Measurements from ENCODE around the gene VPS41.

Gene VPS41

GRCh38 chr7:38756521-38756920 is 152.5 kb downstream of the VPS41 start:
- H3K4me1 ChIP-seq (ENCODE audit: control insufficient read depth in 1 of 2, insufficient read depth in 2 of 2, low read length in 2 of 2) = no peaks in the 10 kb centered on the region
- H3K27ac ChIP-seq (ENCODE audit: low read length) = no peak overlapping the region
- peaks cover 28 to 42% of the 10 kb centered on the region in 2 donors for H3K36me3 ChIP-seq (ENCODE audit: control insufficient read depth in 1 of 2, insufficient read depth in 2 of 2, low read length in 2 of 2)
- H3K9me3 ChIP-seq (ENCODE audit: control insufficient read depth in 1 of 2, low read length in 2 of 2) = no peaks in the 10 kb centered on the region
- no peaks in the 10 kb centered on the region for H3K27me3 ChIP-seq (ENCODE audit: low read depth, low read length)
- H3K4me3 ChIP-seq (ENCODE audit: low read depth in 1 of 2, low read length in 2 of 2) = no peak overlapping the region

- H3K27me3 ChIP-seq (ENCODE audit: low read depth, low read length) = no peaks in the 10 kb centered on the region
- H3K9me3 ChIP-seq (ENCODE audit: control insufficient read depth in 1 of 2, low read length in 2 of 2) = no peaks in the 10 kb centered on the region
- H3K4me1 ChIP-seq (ENCODE audit: control insufficient read depth in 1 of 2, insufficient read depth in 2 of 2, low read length in 2 of 2) = no peaks in the 10 kb centered on the region
- no peak overlapping the region for H3K4me3 ChIP-seq (ENCODE audit: low read depth in 1 of 2, low read length in 2 of 2)
- no peak overlapping the region for H3K27ac ChIP-seq (ENCODE audit: low read length)
- peaks cover 28 to 55% of the 10 kb centered on the region in 2 donors for H3K36me3 ChIP-seq (ENCODE audit: control insufficient read depth in 1 of 2, insufficient read depth in 2 of 2, low read length in 2 of 2)
Observed at GRCh38 chr7:38753347-38753746, 155.6 kb downstream of the VPS41 start.

- Histone ChIP-seq H3K9me3 (ENCODE audit: control insufficient read depth in 1 of 2, low read length in 2 of 2) (no peaks in the 10 kb centered on the region), H3K4me3 (ENCODE audit: low read depth in 1 of 2, low read length in 2 of 2) (no peak overlapping the region), H3K36me3 (ENCODE audit: control insufficient read depth in 1 of 2, insufficient read depth in 2 of 2, low read length in 2 of 2) (peaks cover 23 to 54% of the 10 kb centered on the region in 2 donors), H3K27me3 (ENCODE audit: low read depth, low read length) (no peaks in the 10 kb centered on the region), H3K27ac (ENCODE audit: low read length) (no peak overlapping the region), H3K4me1 (ENCODE audit: control insufficient read depth in 1 of 2, insufficient read depth in 2 of 2, low read length in 2 of 2) (no peaks in the 10 kb centered on the region)
Observed at GRCh38 chr7:38751416-38751815, 157.6 kb downstream of the VPS41 start.

GRCh38 chr7:38748056-38748610 is 160.9 kb downstream of the VPS41 start:
- H3K27me3 ChIP-seq (ENCODE audit: low read depth, low read length) = no peaks in the 10 kb centered on the region
- peaks cover 20 to 47% of the 10 kb centered on the region in 2 donors for H3K36me3 ChIP-seq (ENCODE audit: control insufficient read depth in 1 of 2, insufficient read depth in 2 of 2, low read length in 2 of 2)
- H3K27ac ChIP-seq (ENCODE audit: low read length) = no peak overlapping the region
- no peaks in the 10 kb centered on the region for H3K4me1 ChIP-seq (ENCODE audit: control insufficient read depth in 1 of 2, insufficient read depth in 2 of 2, low read length in 2 of 2)
- H3K4me3 ChIP-seq (ENCODE audit: low read depth in 1 of 2, low read length in 2 of 2) = no peak overlapping the region
- no peaks in the 10 kb centered on the region for H3K9me3 ChIP-seq (ENCODE audit: control insufficient read depth in 1 of 2, low read length in 2 of 2)

- no peak overlapping the region for H3K4me3 ChIP-seq (ENCODE audit: low read depth in 1 of 2, low read length in 2 of 2)
- H3K36me3 ChIP-seq (ENCODE audit: control insufficient read depth in 1 of 2, insufficient read depth in 2 of 2, low read length in 2 of 2) = peaks cover 23 to 44% of the 10 kb centered on the region in 2 donors
- H3K4me1 ChIP-seq (ENCODE audit: control insufficient read depth in 1 of 2, insufficient read depth in 2 of 2, low read length in 2 of 2) = no peaks in the 10 kb centered on the region
- H3K9me3 ChIP-seq (ENCODE audit: control insufficient read depth in 1 of 2, low read length in 2 of 2) = no peaks in the 10 kb centered on the region
- no peak overlapping the region for H3K27ac ChIP-seq (ENCODE audit: low read length)
- H3K27me3 ChIP-seq (ENCODE audit: low read depth, low read length) = no peaks in the 10 kb centered on the region
Observed at GRCh38 chr7:38746438-38746837, 162.6 kb downstream of the VPS41 start.

- peaks cover 32 to 41% of the 10 kb centered on the region in 2 donors for H3K36me3 ChIP-seq (ENCODE audit: control insufficient read depth in 1 of 2, insufficient read depth in 2 of 2, low read length in 2 of 2)
- no peak overlapping the region for H3K27ac ChIP-seq (ENCODE audit: low read length)
Observed at GRCh38 chr7:38744746-38745145, 164.2 kb downstream of the VPS41 start.

GRCh38 chr7:38743899-38744298 is 165.1 kb downstream of the VPS41 start:
- no peaks in the 10 kb centered on the region for H3K27me3 ChIP-seq (ENCODE audit: low read depth, low read length)
- peaks cover 32 to 43% of the 10 kb centered on the region in 2 donors for H3K36me3 ChIP-seq (ENCODE audit: control insufficient read depth in 1 of 2, insufficient read depth in 2 of 2, low read length in 2 of 2)
- H3K9me3 ChIP-seq (ENCODE audit: control insufficient read depth in 1 of 2, low read length in 2 of 2) = no peaks in the 10 kb centered on the region
- no peak overlapping the region for H3K4me3 ChIP-seq (ENCODE audit: low read depth in 1 of 2, low read length in 2 of 2)
- no peaks in the 10 kb centered on the region for H3K4me1 ChIP-seq (ENCODE audit: control insufficient read depth in 1 of 2, insufficient read depth in 2 of 2, low read length in 2 of 2)
- H3K27ac ChIP-seq (ENCODE audit: low read length) = no peak overlapping the region

More at GRCh38 chr7:38744746-38745145, 164.2 kb downstream of the VPS41 start:
- no peaks in the 10 kb centered on the region for H3K27me3 ChIP-seq (ENCODE audit: low read depth, low read length)
- no peaks in the 10 kb centered on the region for H3K4me1 ChIP-seq (ENCODE audit: control insufficient read depth in 1 of 2, insufficient read depth in 2 of 2, low read length in 2 of 2)
- H3K4me3 ChIP-seq (ENCODE audit: low read depth in 1 of 2, low read length in 2 of 2) = no peak overlapping the region
- H3K9me3 ChIP-seq (ENCODE audit: control insufficient read depth in 1 of 2, low read length in 2 of 2) = no peaks in the 10 kb centered on the region

- H3K36me3 ChIP-seq (ENCODE audit: control insufficient read depth in 1 of 2, insufficient read depth in 2 of 2, low read length in 2 of 2) = peaks cover 37 to 42% of the 10 kb centered on the region in 2 donors
- H3K27me3 ChIP-seq (ENCODE audit: low read depth, low read length) = no peaks in the 10 kb centered on the region
- no peak overlapping the region for H3K4me3 ChIP-seq (ENCODE audit: low read depth in 1 of 2, low read length in 2 of 2)
- no peaks in the 10 kb centered on the region for H3K9me3 ChIP-seq (ENCODE audit: control insufficient read depth in 1 of 2, low read length in 2 of 2)
- H3K4me1 ChIP-seq (ENCODE audit: control insufficient read depth in 1 of 2, insufficient read depth in 2 of 2, low read length in 2 of 2) = no peaks in the 10 kb centered on the region
- H3K27ac ChIP-seq (ENCODE audit: low read length) = no peak overlapping the region
Observed at GRCh38 chr7:38740041-38740440, 168.9 kb downstream of the VPS41 start.

- Histone ChIP-seq H3K27me3 (ENCODE audit: low read depth, low read length) (no peaks in the 10 kb centered on the region), H3K9me3 (ENCODE audit: control insufficient read depth in 1 of 2, low read length in 2 of 2) (no peaks in the 10 kb centered on the region), H3K4me1 (ENCODE audit: control insufficient read depth in 1 of 2, insufficient read depth in 2 of 2, low read length in 2 of 2) (no peaks in the 10 kb centered on the region), H3K36me3 (ENCODE audit: control insufficient read depth in 1 of 2, insufficient read depth in 2 of 2, low read length in 2 of 2) (peaks cover 23 to 24% of the 10 kb centered on the region in 2 donors), H3K4me3 (ENCODE audit: low read depth in 1 of 2, low read length in 2 of 2) (no peak overlapping the region), H3K27ac (ENCODE audit: low read length) (no peak overlapping the region)
Observed at GRCh38 chr7:38736138-38736537, 172.9 kb downstream of the VPS41 start.

- H3K4me1 ChIP-seq (ENCODE audit: control insufficient read depth in 1 of 2, insufficient read depth in 2 of 2, low read length in 2 of 2) = no peaks in the 10 kb centered on the region
- no peak overlapping the region for H3K4me3 ChIP-seq (ENCODE audit: low read depth in 1 of 2, low read length in 2 of 2)
- no peaks in the 10 kb centered on the region for H3K27me3 ChIP-seq (ENCODE audit: low read depth, low read length)
- peaks cover 19 to 33% of the 10 kb centered on the region in 2 donors for H3K36me3 ChIP-seq (ENCODE audit: control insufficient read depth in 1 of 2, insufficient read depth in 2 of 2, low read length in 2 of 2)
- H3K27ac ChIP-seq (ENCODE audit: low read length) = no peak overlapping the region
- H3K9me3 ChIP-seq (ENCODE audit: control insufficient read depth in 1 of 2, low read length in 2 of 2) = no peaks in the 10 kb centered on the region
Observed at GRCh38 chr7:38731215-38731614, 177.8 kb downstream of the VPS41 start.

- H3K27me3 ChIP-seq (ENCODE audit: low read depth, low read length) = no peaks in the 10 kb centered on the region
- H3K9me3 ChIP-seq (ENCODE audit: control insufficient read depth in 1 of 2, low read length in 2 of 2) = no peaks in the 10 kb centered on the region
- H3K4me3 ChIP-seq (ENCODE audit: low read depth in 1 of 2, low read length in 2 of 2) = no peak overlapping the region
- no peak overlapping the region for H3K27ac ChIP-seq (ENCODE audit: low read length)
- H3K36me3 ChIP-seq (ENCODE audit: control insufficient read depth in 1 of 2, insufficient read depth in 2 of 2, low read length in 2 of 2) = peaks cover 29 to 50% of the 10 kb centered on the region in 2 donors
- H3K4me1 ChIP-seq (ENCODE audit: control insufficient read depth in 1 of 2, insufficient read depth in 2 of 2, low read length in 2 of 2) = no peaks in the 10 kb centered on the region
Observed at GRCh38 chr7:38728145-38728544, 180.8 kb downstream of the VPS41 start.

Measured in muscle layer of duodenum (tissue), 2 donors.